GM18520 (cell line): ENCODE data around the gene CCDC182.

ENCODE experiments used
- ATAC-seq: cut with Tn5 transposase; IDR thresholded peaks from one replicate; pipeline ENCODE4 v1.9.1; 2021; ENCODE audit not compliant: unreplicated experiment

Gene CCDC182

DNA sequence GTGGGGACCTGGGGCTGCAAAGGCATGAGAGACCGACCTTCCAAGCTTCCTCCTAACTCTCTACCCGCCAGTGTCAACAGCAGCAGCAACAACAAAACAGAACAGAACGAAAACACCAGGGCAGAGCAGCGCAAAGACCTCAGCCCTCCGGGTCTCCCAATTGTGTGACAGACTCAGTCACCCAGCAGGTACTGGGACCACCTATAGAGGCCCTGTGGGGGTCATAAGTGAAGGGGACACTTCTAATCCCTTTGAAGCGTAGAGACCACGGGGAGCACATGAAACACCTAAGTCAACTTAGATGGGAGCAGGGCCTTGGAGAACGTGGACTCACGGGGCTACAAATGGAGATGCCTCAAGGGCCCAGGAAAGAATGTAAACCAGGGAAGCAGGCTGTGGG is 12.6 kb upstream of the CCDC182 start:
- ATAC-seq, result no peak

DNA sequence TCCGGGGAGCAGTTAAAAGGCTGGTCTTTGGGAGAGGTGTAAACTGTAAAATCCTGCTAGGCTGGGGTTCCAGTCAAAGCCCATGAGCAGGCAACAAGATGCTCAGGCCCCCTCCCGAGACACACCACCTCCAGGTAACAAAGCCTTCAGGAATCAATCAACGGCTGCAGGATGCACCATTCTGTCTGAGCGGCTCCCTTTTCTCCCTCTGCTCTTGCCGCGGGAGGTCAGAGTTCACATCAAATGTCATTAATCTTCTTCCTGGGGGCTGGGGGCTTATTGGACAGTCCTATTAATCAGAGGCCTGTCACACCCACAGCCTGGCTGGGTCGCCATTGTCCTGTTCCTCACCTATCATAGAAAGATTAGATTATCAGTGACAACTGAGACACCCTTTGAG is 11.9 kb upstream of the CCDC182 start:
- ATAC-seq, result no peak

DNA sequence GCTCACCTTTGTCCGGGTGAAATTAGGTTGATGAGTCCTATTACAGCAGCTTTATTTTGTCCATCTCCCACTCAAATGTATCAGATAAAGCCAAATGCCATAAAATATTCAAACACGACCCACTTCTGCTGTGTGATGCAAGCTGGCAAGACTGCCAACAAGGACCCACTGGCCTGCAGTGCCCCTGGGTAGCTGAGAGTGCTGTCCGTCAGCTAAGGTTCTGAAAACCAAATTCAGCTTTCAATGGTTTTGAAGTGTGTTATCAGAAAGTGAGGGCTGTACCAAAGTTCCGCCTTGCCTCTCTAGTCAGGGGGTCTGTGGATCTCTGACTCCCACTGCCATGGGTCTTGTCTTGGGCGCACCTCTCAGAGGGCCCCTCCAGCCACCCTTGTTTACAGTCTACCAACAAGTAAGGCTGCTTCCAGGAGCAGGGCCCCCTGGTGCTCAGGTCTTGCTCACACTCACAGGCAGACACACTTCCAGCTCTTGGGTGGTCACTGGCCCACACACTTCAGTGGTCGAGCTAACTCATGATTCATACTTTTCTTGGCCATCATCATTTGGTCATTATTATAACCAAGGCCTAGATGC is 10.5 kb upstream of the CCDC182 start:
- ATAC-seq, result no peak

DNA sequence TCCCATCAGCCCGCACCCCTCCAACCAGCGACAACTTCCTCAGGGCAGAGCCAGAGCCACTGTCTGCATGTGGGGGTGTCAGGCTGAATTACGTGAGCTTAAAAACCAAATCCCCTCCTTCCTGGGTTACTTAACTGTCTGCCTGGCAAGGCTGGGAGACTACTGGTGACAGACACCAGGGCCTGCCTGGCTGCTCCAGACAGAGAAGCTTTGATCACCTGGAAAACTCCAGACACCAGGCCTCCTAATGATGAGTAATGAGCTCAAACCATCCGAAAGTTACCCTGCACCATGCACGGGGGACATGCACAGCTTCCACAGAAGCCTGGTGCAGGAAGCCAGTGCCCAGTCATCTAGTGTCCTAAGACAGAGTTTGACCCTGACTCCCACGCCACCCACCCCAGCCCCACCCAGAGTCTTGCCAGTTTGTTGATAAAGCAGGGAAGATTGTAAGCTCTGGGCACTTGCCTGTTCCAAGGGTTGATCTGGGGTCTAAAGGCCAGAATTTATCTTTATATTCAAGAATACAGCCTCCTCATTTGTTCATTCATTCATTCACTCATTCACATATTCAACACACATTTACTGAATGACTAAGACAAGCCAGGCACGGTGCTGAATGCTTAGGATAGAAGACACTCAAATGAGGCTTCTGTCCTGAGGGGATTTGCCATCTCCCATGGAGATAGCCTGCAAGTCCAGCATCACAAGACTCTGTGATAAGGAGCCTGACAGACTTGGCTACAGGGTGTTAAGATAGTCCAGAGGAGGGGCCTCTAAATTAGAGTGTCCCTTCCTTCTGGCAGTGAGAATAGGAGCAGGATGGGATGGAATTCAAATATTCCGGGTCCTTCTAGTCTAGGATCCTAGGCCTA is 7.2 kb upstream of the CCDC182 start:
- ATAC-seq, result no peak

DNA sequence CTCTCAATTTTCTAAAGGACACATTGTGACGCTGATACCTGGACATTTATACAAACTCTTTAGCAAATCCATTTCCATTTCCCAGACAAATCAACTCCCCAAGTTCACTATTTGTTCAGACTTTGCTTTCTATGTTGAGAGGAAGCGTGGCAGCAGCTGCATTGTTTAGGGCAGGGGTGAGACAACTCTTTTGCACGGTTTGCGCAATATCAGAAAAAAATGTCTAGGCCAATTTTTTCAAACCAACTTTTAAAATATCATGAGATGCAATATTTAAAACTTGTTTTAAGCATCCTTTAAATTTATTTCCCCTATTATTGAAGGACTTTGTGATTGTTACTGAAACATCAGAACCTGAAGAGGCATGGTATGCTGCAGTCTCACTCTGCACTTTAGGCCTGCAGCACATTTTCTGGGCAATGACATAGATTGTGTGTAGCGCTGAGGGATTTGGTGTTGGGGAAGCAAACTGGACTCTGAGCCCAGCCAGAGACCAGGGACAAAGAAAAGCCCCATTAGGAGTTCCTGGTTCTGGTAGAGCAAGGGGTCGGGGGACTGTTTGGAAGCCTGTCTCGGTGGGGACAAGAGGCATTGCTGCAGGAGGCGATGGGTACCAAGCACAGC is 6.4 kb upstream of the CCDC182 start:
- ATAC-seq, result no peak

DNA sequence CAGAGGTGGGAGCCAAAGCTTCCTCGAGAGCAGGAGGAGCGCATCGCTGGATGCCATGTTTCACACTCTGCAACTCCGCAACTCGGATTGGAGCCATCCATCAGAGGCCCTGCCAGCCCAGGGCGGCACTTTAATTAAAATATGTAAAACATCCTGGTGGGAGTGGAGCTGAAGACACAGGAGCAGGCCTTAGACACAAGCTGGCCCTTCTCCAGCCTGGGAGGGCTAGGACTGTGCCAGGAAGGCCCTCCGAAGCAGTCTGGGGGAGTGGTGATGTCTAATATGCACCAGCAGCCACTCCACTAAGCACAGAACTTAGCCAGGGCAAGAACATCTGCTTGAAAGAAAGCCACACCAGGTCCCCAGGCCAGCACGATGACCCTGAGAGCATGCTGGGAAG is 5.8 kb upstream of the CCDC182 start:
- no peak for ATAC-seq

DNA sequence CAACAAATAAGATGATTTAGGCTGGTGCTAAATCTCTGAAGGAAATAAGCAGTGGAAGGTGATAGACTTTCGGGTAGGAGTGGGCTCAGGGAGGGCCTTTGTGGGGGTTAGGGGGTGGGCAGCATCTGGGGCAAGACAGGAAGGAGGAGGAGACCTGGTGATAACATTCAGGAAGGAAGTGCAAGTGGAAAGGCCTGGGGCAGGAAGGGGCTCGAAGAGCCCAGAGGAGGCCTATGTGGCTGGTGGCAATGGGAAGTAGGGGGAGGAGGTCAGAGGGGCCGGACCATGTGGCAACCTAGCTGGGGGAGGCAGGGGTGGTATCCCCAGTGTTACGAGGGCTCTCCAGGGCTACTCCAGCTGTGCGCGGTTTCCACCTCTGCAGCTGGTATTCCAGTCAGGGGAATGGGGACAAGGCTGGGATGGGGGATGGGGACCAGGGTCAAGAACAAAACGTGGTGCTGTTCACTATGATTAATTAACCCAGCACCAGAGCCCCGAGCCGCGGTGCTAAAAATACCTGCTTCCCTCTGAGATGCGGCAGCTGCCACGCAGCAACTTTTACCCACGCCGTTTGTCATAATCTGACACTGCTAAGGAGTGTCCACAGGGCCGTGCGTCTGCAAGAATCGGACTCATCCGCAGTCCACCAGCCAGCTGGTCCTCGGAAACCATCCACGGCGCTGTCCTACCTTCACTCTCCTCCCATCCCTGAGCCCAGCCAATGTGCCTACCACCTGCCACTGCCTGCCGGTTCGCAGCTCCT is 5.2 kb upstream of the CCDC182 start:
- no peak for ATAC-seq

DNA sequence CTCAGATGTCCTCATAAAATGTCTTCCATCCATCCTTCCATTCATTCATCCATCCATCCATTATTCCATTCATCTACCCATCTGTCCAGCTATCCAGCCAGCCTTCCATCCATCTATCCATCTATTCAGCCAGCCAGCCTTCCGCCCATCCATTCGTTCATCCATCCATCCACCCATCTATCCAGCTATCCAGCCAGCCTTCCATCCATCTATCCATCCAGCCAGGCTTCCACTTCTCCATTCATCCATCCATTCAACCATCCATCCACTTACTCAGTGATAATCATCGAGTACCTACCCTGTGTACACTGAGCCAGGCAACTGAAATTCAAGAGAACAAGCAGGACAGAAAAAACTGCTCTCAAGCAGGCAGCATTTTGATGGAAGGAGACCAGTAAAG is 4.6 kb upstream of the CCDC182 start:
- ATAC-seq, result no peak

DNA sequence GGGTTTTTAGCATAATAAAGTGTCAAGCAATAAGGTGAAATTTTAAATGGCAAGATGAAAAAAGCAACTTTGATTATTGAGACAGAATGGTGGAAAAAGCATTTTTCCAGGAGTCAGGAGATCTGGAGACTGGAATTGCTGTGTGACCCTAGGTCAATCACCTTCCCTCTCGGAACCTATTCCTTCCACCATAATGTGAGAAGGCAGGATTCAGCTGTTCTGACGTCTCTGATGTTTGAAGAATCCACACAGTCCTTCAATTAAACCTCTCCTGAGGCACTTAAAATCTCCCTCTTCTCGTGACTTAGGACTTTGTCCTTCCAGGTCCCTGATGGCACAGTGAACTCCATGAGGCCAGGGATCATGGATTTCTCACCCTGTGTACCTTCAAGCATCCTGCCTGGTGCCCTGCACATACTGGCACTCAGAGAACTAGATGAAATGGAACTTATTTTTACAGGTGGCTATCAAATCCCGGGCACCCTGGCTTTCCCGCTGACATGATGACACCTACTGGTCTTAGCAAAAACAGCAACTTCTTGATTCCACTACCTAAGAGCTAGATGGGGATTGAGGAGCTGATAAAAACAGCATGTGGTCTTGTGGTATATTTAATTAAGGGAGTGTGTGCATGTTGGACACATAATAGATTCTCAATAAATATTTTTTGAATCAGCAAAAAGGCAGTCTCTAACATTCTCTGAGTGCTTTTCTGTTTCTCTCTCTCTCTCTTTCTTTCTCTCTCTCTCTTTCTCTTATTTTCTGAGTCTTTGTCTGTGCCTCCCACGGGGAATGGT is 2.3 kb upstream of the CCDC182 start:
- no peak for ATAC-seq

DNA sequence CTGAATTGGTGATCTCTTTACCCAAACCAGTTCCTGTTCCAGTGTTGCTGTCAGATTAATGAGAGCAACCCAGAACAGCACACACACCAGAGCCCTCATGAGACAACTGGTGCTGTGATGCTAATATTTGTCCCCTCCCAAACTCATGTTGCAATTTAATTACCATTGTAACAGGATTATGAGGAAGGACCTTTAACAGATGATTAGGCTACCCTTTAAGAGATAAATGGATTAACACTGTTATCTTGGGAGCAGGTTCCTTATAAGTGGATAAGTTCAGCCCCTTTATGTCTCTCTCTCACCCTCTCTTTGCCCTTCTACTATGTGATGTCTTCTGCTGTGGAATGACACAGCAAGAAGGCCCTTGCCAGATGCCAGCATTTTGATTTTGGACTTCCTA is 1.1 kb upstream of the CCDC182 start:
- ATAC-seq, result no peak

DNA sequence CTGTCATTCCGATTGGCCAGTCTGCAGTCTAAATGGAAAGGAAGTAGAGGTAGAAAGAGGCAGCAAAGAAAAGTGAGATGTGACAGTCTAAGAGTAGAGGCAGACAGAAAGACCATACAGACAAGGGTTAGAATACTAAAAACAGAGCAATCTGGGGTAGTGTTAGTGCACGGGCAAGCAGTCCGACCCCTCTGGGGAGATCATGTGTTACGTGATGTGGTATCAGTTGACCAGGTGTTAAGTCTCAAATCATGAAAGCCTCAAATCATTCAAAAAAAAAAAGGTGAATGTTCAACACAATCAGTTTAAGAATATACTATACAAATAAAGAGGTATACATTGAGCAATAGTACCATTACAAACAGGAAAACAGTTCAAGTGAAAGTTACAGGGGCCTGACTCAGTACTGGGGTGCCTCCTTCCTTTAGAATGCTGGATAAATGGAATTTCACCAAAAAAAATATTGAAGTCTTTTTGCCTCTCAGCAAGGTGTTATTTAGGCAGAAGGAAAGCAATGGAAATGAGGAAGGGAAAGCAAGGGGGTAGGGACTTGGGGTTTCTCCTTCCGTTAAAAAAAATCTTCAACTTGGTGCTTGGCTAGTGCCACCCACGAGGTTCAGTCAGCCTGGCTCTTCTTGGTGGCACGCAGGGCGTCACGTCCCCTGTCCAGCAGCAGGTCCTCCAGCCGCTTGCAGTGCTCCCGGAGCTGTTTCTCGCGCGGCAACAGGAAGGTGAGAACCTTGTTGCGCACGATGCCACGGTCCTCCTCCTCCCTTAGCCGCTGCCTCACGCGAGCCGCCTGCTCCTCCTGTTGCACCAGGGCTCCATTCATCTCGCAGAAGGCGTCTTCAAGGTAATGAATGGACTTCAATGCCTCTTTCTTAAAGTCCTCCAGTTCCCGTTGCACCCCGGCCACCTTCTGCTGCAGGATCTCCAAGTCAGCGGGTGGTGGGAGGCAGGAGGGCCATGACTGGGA is 616 bp downstream of the CCDC182 start:
- no peak for ATAC-seq

DNA sequence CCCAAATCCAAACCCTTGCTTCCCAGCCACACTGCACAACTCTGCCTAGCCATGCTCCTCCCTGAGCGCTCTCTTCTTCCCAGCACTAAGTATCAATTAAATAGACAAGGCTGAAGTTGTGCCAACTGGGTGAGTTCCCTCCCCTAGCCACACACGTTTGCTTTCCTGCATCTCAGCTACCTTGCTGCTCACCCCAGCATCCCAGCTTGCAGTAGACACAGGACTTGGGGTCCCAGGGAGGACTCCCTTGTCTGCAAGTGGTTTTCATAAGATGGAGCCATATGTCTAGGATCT is 4.9 kb downstream of the CCDC182 start:
- no peak for ATAC-seq

DNA sequence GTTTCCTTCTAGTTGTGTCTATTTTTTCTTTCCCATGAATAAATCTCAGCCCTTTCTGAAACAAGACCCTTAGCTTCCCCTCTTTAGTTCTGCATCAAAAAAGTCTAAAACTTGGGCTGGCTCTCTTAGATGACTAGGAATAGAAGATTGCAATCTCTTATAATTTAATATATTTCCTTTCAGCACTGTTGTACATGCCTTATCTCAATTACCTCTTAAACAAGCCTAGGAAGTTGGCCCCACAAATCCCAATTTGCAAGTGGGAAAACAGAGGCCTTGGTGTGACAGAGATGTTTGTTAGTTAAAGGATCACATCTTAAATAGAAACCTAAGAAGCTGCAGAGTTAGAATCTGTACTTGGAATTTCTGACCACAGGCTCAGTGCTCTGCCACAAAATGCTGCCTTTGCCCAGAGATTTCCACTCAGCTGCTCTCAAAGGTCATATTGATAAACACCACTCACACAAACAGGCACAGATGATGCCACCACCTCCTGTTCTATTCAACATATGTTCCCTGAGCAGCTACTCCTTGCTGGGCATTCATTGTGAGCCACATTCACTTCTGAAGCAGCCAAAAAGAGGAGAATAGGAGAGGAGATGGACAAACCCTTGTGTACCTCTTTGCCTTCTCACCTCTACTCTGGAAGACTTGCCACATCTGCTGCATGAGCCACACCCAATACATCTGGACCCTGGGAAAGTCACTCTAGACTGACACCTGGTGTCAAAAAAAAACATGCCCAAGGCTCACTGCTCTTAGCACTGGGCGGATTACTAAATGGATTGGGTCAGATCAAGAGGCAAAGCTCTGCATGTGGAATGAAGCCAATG is 5.5 kb downstream of the CCDC182 start:
- peak; percentile 34 for ATAC-seq

DNA sequence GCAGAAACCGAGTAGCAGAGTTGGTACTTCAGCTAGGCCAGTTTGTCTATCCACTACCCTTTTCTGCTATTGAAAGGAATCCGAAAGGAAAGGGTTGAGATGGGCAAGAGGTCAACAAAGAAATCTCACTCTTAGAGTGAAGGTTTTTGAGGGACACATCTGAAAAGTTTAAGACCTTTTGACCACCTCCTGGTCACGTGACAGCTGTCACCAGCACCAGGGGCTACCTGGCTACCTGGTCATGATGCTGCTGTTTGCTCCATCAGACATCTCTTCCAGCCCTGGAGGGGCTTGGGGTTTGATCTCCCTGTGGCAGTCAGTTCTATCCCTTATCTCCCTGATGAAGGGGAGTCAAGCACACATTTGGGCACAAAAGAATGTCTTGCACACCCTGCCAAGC is 7.6 kb downstream of the CCDC182 start:
- no peak for ATAC-seq

DNA sequence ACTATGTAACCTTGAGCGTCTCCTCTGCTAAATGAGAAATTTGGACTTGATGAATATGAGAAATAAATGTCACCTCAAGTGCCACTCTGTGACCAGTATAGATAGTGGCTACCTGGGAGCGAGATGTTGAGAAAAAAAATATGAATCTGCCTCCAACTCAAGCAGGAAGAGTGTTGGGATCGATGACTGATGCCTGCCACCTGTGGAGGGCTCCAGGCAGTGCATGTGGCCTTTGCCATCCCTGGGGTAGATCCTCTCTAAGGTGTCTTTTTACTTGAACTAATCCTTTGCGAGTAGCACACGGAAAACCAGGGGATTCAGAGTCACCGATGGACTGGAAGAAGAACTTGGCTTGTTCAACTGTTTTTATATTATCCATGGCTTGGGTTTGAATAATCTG is 9.4 kb downstream of the CCDC182 start:
- no peak for ATAC-seq

DNA sequence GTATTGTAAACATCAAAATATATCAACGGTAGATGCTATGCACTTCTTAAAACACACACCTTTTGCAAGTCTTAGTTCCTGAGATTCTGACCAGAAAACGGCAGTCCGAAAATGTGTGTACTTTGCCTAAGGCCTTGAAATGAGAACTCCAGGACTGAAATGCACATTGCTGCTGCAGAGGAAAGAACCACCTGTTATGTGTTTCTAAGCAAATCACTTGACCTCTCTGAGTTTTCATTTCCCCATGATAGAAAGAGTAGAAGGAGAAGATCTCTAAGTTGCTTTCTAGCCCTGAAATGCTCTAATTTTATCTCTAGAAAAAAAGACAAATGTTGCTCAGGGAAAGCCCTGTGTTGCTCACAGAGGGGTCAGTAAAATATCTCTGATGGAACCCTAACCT is 9.9 kb downstream of the CCDC182 start:
- ATAC-seq, result no peak

DNA sequence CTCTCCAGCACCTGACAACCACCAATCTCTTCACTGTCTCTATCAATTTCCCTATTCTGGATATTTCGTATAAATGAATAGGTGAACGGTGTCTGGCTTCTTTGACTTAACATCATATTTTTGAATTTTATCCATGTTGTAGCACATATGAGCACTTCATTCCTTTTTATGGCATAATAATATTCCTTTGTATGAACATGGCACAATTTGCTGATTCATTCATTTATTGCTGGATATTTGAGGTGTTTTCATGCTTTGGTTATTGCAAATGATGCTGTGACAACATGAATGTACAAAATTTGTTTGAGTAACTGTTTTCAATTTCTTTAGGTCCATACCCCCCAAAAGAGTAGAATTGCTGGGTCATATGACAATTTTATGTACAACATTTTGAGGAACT is 12.0 kb downstream of the CCDC182 start:
- no peak for ATAC-seq

DNA sequence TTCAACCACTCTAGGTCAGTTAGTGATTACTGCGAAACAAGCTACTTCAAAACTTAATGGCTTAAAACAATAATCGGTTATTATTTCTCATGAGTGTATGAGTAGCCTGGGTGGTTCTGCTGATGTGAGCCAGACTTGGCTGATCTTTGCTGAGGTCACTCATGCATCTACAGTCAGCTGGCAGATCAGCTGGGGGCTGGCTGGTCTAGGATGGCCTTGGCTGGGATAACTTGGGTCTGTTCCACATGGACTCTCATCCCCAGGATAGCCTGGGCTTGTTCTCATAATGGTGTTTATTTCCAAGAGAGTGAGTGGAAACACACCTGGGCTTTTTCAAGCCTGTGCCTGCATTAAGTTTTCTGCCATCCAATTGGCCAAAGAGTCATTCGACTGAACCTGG is 13.0 kb downstream of the CCDC182 start:
- no peak for ATAC-seq
